ENCODE results near the gene CAMTA1.

The CAMTA1 gene

GRCh38 chr1:7149080-7149838 is 364.0 kb downstream of the CAMTA1 start (continued):
- TF ChIP-seq ZNF747 (tag by site-specific recombination; IDR thresholded peaks at IDR 0.05) (no peak), ZNF623 (tag by site-specific recombination; IDR thresholded peaks at IDR 0.05) (no peak), ZNF211 (tag by site-specific recombination; IDR thresholded peaks at IDR 0.05; ENCODE audit: low read depth) (no peak), ZNF202 (tag by site-specific recombination; IDR thresholded peaks at IDR 0.05; ENCODE audit: borderline replicate concordance) (no peak), ELK4 (IDR thresholded peaks at IDR 0.05; ENCODE audit: borderline replicate concordance, low read depth, low read length) (no peak)

GRCh38 chr1:7150724-7151280 is 365.5 kb downstream of the CAMTA1 start:
- TF ChIP-seq ZSCAN30 (tag by site-specific recombination; IDR thresholded peaks at IDR 0.05) (no peak), CTCF (tag by site-specific recombination; IDR thresholded peaks at IDR 0.05) (no peak)
- Histone ChIP-seq H3K4me1 (ENCODE audit: control insufficient read depth, insufficient read depth, low read length) (no peaks in the 10 kb centered on the region), H3K4me3 (ENCODE audit: low read depth, low read length) (no peak overlapping the region), H3K36me3 (ENCODE audit: control insufficient read depth in 2 of 2, insufficient read depth in 1 of 2, low read length in 2 of 2) (no peaks in the 10 kb centered on the region), H3K9me3 (ENCODE audit: control insufficient read depth, insufficient read depth, low read depth, low read length) (no peaks in the 10 kb centered on the region), H3K27ac (ENCODE audit: extremely low read depth, low read depth, low read length) (no peak overlapping the region)
- POLR2A ChIA-PET, result no interaction called here
- CTCF ChIA-PET, result no interaction called here

GRCh38 chr1:7151978-7152377 is 366.7 kb downstream of the CAMTA1 start:
- Histone ChIP-seq H3K27ac (ENCODE audit: extremely low read depth, low read depth, low read length) (no peak overlapping the region), H3K36me3 (ENCODE audit: control insufficient read depth in 2 of 2, insufficient read depth in 1 of 2, low read length in 2 of 2) (no peaks in the 10 kb centered on the region), H3K4me3 (ENCODE audit: low read depth, low read length) (no peak overlapping the region), H3K4me1 (ENCODE audit: control insufficient read depth, insufficient read depth, low read length) (no peaks in the 10 kb centered on the region), H3K9me3 (ENCODE audit: control insufficient read depth, insufficient read depth, low read depth, low read length) (no peaks in the 10 kb centered on the region)
- ChIA-PET CTCF (no interaction called here), POLR2A (no interaction called here)
- TF ChIP-seq ZNF169 (tag by site-specific recombination; IDR thresholded peaks at IDR 0.05) (no peak), ZNF645 (tag by site-specific recombination; IDR thresholded peaks at IDR 0.05) (no peak), ZNF133 (tag by site-specific recombination; IDR thresholded peaks at IDR 0.05) (no peak), ZNF19 (tag by site-specific recombination; IDR thresholded peaks at IDR 0.05; ENCODE audit: low read depth) (no peak), ZNF501 (tag by site-specific recombination; IDR thresholded peaks at IDR 0.05) (no peak), ZNF211 (tag by site-specific recombination; IDR thresholded peaks at IDR 0.05; ENCODE audit: low read depth) (no peak), ZNF354C (tag by site-specific recombination; IDR thresholded peaks at IDR 0.05; ENCODE audit: borderline replicate concordance, low read depth) (no peak), TCF7L2 (IDR thresholded peaks at IDR 0.05; ENCODE audit: borderline replicate concordance, low read depth, low read length) (no peak), IKZF3 (tag by site-specific recombination; IDR thresholded peaks at IDR 0.05) (no peak), ZNF76 (tag by site-specific recombination; IDR thresholded peaks at IDR 0.05; ENCODE audit: borderline replicate concordance, low read depth) (no peak), BCL11B (tag by site-specific recombination; IDR thresholded peaks at IDR 0.05; ENCODE audit: low read depth) (no peak), WT1 (tag by site-specific recombination; IDR thresholded peaks at IDR 0.05) (no peak), KLF1 (tag by site-specific recombination; IDR thresholded peaks at IDR 0.05) (no peak), PRDM6 (tag by site-specific recombination; IDR thresholded peaks at IDR 0.05) (no peak)

All from HEK293 (cell line).